Loucy (cell line): ENCODE data around the gene AKR1C3.
"Not testable (repeated sequence)": the region's sequence is repeated elsewhere in the genome, so short reads cannot be mapped to it uniquely, and the experiment has no call there.

Experiments
- H2AFZ ChIP-seq: fragments of 200-600 bp; sonication (generic); 2 replicates; pipeline ENCODE4 v1.6.0; 2016; ENCODE audit warnings: antibody characterized with exemption, mild to moderate bottlenecking, low read length, moderate library complexity
- H3F3A ChIP-seq: fragments of 200-600 bp; 2 replicates; pipeline ENCODE4 v1.6.0; 2016; ENCODE audit warnings: antibody characterized with exemption, low read depth, mild to moderate bottlenecking
- H3K27me3 ChIP-seq: fragments of 200-600 bp; sonication (generic); 2 replicates; pipeline ENCODE4 v1.6.1; 2014; ENCODE audit warnings: low read length, mild to moderate bottlenecking; ENCODE audit not compliant: insufficient read depth, poor library complexity, severe bottlenecking
- H3K36me3 ChIP-seq: fragments of 200-600 bp; sonication (generic); 2 replicates; pipeline ENCODE4 v1.6.1; 2016; ENCODE audit warnings: low read length; ENCODE audit not compliant: insufficient read depth
- H3K4me1 ChIP-seq: fragments of 200-600 bp; sonication (generic); 2 replicates; pipeline ENCODE4 v1.5.1; 2014; ENCODE audit warnings: low read length, mild to moderate bottlenecking; ENCODE audit not compliant: insufficient read depth, poor library complexity, severe bottlenecking
- H3K4me2 ChIP-seq: fragments of 200-600 bp; sonication (generic); 2 replicates; pipeline ENCODE4 v1.6.0; 2014; ENCODE audit warnings: antibody characterized with exemption, low read length, low read depth, mild to moderate bottlenecking; ENCODE audit not compliant: poor library complexity, severe bottlenecking
- H3K4me3 ChIP-seq: fragments of 200-600 bp; sonication (generic); 2 replicates; pipeline ENCODE4 v1.5.1; 2014; ENCODE audit warnings: low read length, mild to moderate bottlenecking, mixed read lengths; ENCODE audit not compliant: poor library complexity, severe bottlenecking
- H3K79me2 ChIP-seq: fragments of 200-600 bp; sonication (generic); 2 replicates; pipeline ENCODE4 v1.6.1; 2014; ENCODE audit warnings: low read length; ENCODE audit not compliant: insufficient read depth
- H3K9ac ChIP-seq: fragments of 200-600 bp; sonication (generic); 2 replicates; pipeline ENCODE4 v1.6.0; 2014; ENCODE audit warnings: mild to moderate bottlenecking, low read depth, low read length, moderate library complexity; ENCODE audit not compliant: poor library complexity, severe bottlenecking
- H3K9me2 ChIP-seq: fragments of 200-600 bp; sonication (generic); replicated peaks from 2 replicates; pipeline ENCODE4 v1.6.1; 2016; ENCODE audit warnings: low read depth, low read length, mixed read lengths
- H3K9me3 ChIP-seq: fragments of 200-600 bp; sonication (generic); 2 replicates; pipeline ENCODE4 v1.6.1; 2014; ENCODE audit warnings: mild to moderate bottlenecking, antibody characterized with exemption, low read length, low read depth; ENCODE audit not compliant: insufficient read depth
- H4K20me1 ChIP-seq: fragments of 200-600 bp; sonication (generic); 2 replicates; pipeline ENCODE4 v1.6.0; 2014; ENCODE audit warnings: antibody characterized with exemption, low read length, mild to moderate bottlenecking; ENCODE audit not compliant: insufficient read depth, poor library complexity, severe bottlenecking
- CTCF ChIP-seq: fragments of 200-600 bp; sonication (generic); conservative IDR thresholded peaks from 2 replicates; pipeline ENCODE4 v1.5.1; 2014; ENCODE audit warnings: mild to moderate bottlenecking, antibody characterized with exemption, low read length
- EZH2phosphoT487 ChIP-seq: fragments of 200-600 bp; IDR thresholded peaks from 2 replicates; pipeline ENCODE4 v1.6.1; 2018; ENCODE audit warnings: antibody characterized with exemption, mild to moderate bottlenecking, moderate library complexity, borderline replicate concordance

Gene AKR1C3

DNA sequence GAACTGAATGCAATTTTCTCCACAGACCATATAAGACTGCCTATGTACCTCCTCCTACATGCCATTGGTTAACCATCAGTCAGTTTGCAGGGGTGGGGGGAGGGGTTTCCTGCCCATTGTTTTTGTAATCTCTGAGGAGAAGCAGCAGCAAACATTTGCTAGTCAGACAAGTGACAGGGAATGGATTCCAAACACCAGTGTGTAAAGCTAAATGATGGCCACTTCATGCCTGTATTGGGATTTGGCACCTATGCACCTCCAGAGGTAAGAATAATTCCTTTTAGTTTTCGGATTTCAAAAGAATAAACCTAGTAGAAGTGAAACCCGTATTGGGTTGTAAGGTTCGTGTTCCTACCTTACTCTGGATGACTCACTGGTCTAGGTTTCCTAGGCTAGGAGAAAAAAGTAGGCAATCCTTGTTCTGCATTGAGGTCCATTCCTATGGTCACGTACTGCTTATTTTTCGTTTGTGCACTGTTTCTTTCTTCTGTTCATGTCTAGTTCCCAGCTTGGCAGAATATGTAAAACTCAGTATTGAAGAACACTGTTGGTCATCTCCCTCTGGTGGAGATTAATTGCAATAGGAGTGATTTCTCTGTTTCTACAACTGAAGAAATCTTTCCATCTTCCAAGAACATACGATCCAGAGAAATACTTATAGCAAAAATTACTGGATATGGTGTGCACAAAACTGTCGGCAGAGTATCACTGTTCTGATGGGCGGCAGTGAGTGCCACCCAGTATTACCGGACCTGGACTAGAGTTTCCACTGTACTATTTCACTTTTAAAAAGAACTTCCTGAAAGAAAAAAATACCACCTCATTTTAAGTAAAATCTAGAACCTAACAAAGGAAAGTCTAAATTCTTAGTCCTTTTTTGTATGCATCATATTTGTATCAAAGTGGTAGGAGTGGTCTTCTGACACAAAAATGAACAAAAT is at the start of gene AKR1C3:
TSS of gene AKR1C3 (plus strand) at position 150 of the 941 bp plus-strand sequence. CDS start at position 181, 31 bp downstream.
- H3K4me3 ChIP-seq = peak within 1 kb of the TSS; percentile 89
- no peaks in the 10 kb centered on the region for H4K20me1 ChIP-seq
- peak within 1 kb of the TSS; percentile 96 for H3K9ac ChIP-seq
- peak within 1 kb of the TSS; percentile 75 for H3K4me2 ChIP-seq
- H3K27me3 ChIP-seq = no peaks in the 10 kb centered on the region
- H3K9me3 ChIP-seq = no peaks in the 10 kb centered on the region
- H3K9me2 ChIP-seq = no peaks in the 10 kb centered on the region
- H2AFZ ChIP-seq = peak within 1 kb of the TSS; percentile 77
- no peaks in the 10 kb centered on the region for H3F3A ChIP-seq
- H3K36me3 ChIP-seq = peaks cover 10% of the 10 kb centered on the region; the same call in 1 of the 2 replicates
- TF ChIP-seq CTCF (peak; percentile 79), EZH2phosphoT487 (no peak)
- peaks cover 55% of the 10 kb centered on the region for H3K4me1 ChIP-seq
- peaks cover 32% of the 10 kb centered on the region for H3K79me2 ChIP-seq

GRCh38 chr10:5045095-5045494 is 49.1 kb upstream of the AKR1C3 start:
- Histone ChIP-seq H3F3A (no peaks in the 10 kb centered on the region), H3K9me3 (no peaks in the 10 kb centered on the region), H3K9me2 (no peaks in the 10 kb centered on the region), H2AFZ (no peak overlapping the region), H4K20me1 (no peaks in the 10 kb centered on the region), H3K79me2 (no peaks in the 10 kb centered on the region), H3K36me3 (no peaks in the 10 kb centered on the region), H3K9ac (no peak overlapping the region), H3K4me2 (no peak overlapping the region), H3K27me3 (no peaks in the 10 kb centered on the region), H3K4me3 (no peak overlapping the region), H3K4me1 (peaks cover 6% of the 10 kb centered on the region)
- TF ChIP-seq CTCF = no peak

GRCh38 chr10:5046410-5046809 is 47.8 kb upstream of the AKR1C3 start:
- Histone ChIP-seq H3K36me3 (no peaks in the 10 kb centered on the region), H3K9ac (no peak overlapping the region), H3K9me3 (no peaks in the 10 kb centered on the region), H3K4me2 (no peak overlapping the region), H4K20me1 (no peaks in the 10 kb centered on the region), H3K4me3 (no peak overlapping the region), H3K9me2 (no peaks in the 10 kb centered on the region), H3K79me2 (no peaks in the 10 kb centered on the region), H3F3A (no peaks in the 10 kb centered on the region), H3K4me1 (peaks cover 5% of the 10 kb centered on the region), H3K27me3 (no peaks in the 10 kb centered on the region), H2AFZ (no peak overlapping the region)
- TF ChIP-seq EZH2phosphoT487 (no peak), CTCF (no peak)

DNA sequence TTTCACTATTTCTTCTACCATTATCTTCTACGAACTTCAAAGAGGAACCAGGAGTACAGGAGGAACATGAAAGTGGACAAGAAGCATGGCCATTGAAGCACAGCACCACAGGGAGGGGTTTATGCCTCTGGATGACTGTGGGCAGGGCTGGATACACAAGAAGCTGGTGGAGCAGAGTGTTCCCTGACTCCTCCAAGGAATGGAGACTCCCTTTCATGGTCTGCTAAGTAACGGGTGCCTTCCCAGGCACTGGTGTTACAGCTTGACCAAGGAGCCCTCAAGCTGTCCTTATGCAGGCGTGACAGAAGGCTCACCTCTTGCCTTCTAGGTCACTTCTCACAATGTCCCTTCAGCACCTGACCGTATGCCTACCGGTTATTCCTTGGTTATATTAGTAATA is 47.2 kb upstream of the AKR1C3 start:
- not testable (repeated sequence) for H3K27me3 ChIP-seq, H3K9ac ChIP-seq, H3K4me3 ChIP-seq, H4K20me1 ChIP-seq, H3K4me2 ChIP-seq, H3K9me2 ChIP-seq, H2AFZ ChIP-seq, H3F3A ChIP-seq, H3K79me2 ChIP-seq, H3K4me1 ChIP-seq, H3K9me3 ChIP-seq, H3K36me3 ChIP-seq
